Endothelial cell of umbilical vein (primary cell): ENCODE measurements around the gene KDM4B. TPM values are rescaled to one million over a fixed set of nuclear protein-coding genes. Genes with fewer than 3 reads are reported as not detected.

Experiments
- BruUV-seq: library from RNA; stranded (reverse); fragments of 400-500 nt; replicated peaks from 2 replicates; lab custom pipeline; 2021; lab: Mats Ljungman, UMichigan
- CTCF ChIA-PET: fragments of 300-600, 350-600 bp; sonication (Branson Sonifier 250); formaldehyde crosslinking; loops from one replicate; lab custom pipeline; 2021; ENCODE audit warnings: antibody characterized with exemption, inconsistent platforms; lab: Charles Lee
- POLR2A ChIA-PET: fragments of 300-600, 350-600 bp; sonication (Branson Sonifier 250); formaldehyde crosslinking; loops from one replicate; lab custom pipeline; 2021; ENCODE audit warnings: antibody characterized with exemption, inconsistent platforms; lab: Charles Lee
- DNase-seq: peaks from one replicate; pipeline ENCODE4 v3.0.0-alpha.2; 2011; ENCODE audit warnings: low read depth, low spot score
- FAIRE-seq: peaks from 2 replicates; lab custom pipeline; 2011; peaks lifted over from hg19 to GRCh38; lab: Jason Lieb, UNC
- H2AFZ ChIP-seq: 2 replicates; pipeline ENCODE4 v1.6.0; 2012; ENCODE audit warnings: low read depth, low read length, control low read depth, inconsistent platforms
- H3K27ac ChIP-seq: 2 replicates; pipeline ENCODE4 v1.5.1; 2011; ENCODE audit warnings: low read depth, mild to moderate bottlenecking, control low read depth, low read length, moderate library complexity; ENCODE audit not compliant: insufficient read depth
- H3K27me3 ChIP-seq, 2 experiments: 2 replicates each; pipeline versions ENCODE4 v1.6.0 to v1.6.1; 2011; ENCODE audit warnings: low read length in 2 of 2, mixed read lengths in 1 of 2; ENCODE audit not compliant: control insufficient read depth in 2 of 2, insufficient read depth in 2 of 2
- H3K36me3 ChIP-seq, 2 experiments: 2 replicates in 1 of 2; 3 replicates in 1 of 2; pipeline ENCODE4 v1.5.1; 2011; ENCODE audit warnings: low read length in 2 of 2, mild to moderate bottlenecking in 1 of 2, moderate library complexity in 1 of 2; ENCODE audit not compliant: control insufficient read depth in 2 of 2, insufficient read depth in 2 of 2; ENCODE audit errors: extremely low read depth in 1 of 2
- H3K4me1 ChIP-seq: 3 replicates; pipeline ENCODE4 v1.5.1; 2011; ENCODE audit warnings: mild to moderate bottlenecking, low read length; ENCODE audit not compliant: control insufficient read depth, insufficient read depth; ENCODE audit errors: extremely low read depth
- H3K4me2 ChIP-seq: 2 replicates; pipeline ENCODE4 v1.6.1; 2011; ENCODE audit warnings: low read length, control low read depth, mixed read lengths; ENCODE audit not compliant: insufficient read depth
- H3K4me3 ChIP-seq, 3 experiments: fragments of 200-600 bp in 1 of 3; sonication (generic), shearing (Covaris generic) in 1 of 3; replicated peaks in 1 of 3; 2 replicates each; pipeline ENCODE4 v1.5.1; 2011 to 2016; ENCODE audit warnings: control low read depth in 3 of 3, low read length in 3 of 3, mild to moderate bottlenecking in 2 of 3, inconsistent platforms in 1 of 3, low read depth in 1 of 3, moderate library complexity in 1 of 3; ENCODE audit not compliant: insufficient read depth in 1 of 3
- H3K79me2 ChIP-seq: 2 replicates; pipeline ENCODE4 v1.6.0; 2012; ENCODE audit warnings: low read length, inconsistent platforms; ENCODE audit not compliant: control insufficient read depth, insufficient read depth
- H3K9ac ChIP-seq: replicated peaks from 2 replicates; pipeline ENCODE3; 2011; ENCODE audit warnings: low read length, control low read depth; ENCODE audit not compliant: insufficient read depth; ENCODE audit errors: extremely low read depth
- H3K9me1 ChIP-seq: replicated peaks from 3 replicates; pipeline ENCODE4 v1.6.0; 2011; ENCODE audit warnings: mild to moderate bottlenecking, low read length; ENCODE audit not compliant: control insufficient read depth, insufficient read depth; ENCODE audit errors: extremely low read depth
- H3K9me3 ChIP-seq: replicated peaks from 2 replicates; pipeline ENCODE4 v1.5.1; 2012; ENCODE audit warnings: low read length, inconsistent platforms; ENCODE audit not compliant: control insufficient read depth, insufficient read depth
- H4K20me1 ChIP-seq: replicated peaks from 2 replicates; pipeline ENCODE3; 2011; ENCODE audit warnings: mild to moderate bottlenecking, low read length; ENCODE audit not compliant: control insufficient read depth, insufficient read depth; ENCODE audit errors: extremely low read depth
- EZH2 ChIP-seq: IDR thresholded peaks from 2 replicates; pipeline ENCODE4 v1.6.1; 2012; ENCODE audit warnings: borderline replicate concordance, low read depth, mild to moderate bottlenecking, moderate library complexity, low read length, inconsistent platforms; ENCODE audit not compliant: severe bottlenecking
- FOS ChIP-seq: IDR thresholded peaks from 2 replicates; pipeline ENCODE4 v1.6.1; 2011; ENCODE audit warnings: mild to moderate bottlenecking, low read length, moderate library complexity, borderline replicate concordance; ENCODE audit not compliant: insufficient read depth
- GATA2 ChIP-seq: IDR thresholded peaks from 2 replicates; pipeline ENCODE4 v1.7.0; 2011; ENCODE audit warnings: low read depth, mild to moderate bottlenecking, moderate library complexity, mixed read lengths, low read length; ENCODE audit not compliant: insufficient read length, insufficient read depth
- JUN ChIP-seq: IDR thresholded peaks from 2 replicates; pipeline ENCODE4 v1.6.1; 2011; ENCODE audit warnings: borderline replicate concordance, low read depth; ENCODE audit not compliant: insufficient read length, insufficient read depth
- MYC ChIP-seq: IDR thresholded peaks from one replicate; pipeline ENCODE4 v1.6.1; 2011; ENCODE audit warnings: mild to moderate bottlenecking, low read depth, low read length
- POLR2A ChIP-seq: IDR thresholded peaks from 2 replicates; pipeline ENCODE4 v1.6.1; 2012; ENCODE audit warnings: low read depth, mild to moderate bottlenecking, control low read depth, low read length
- POLR2AphosphoS5 ChIP-seq: IDR thresholded peaks from 2 replicates; pipeline ENCODE4 v1.6.1; 2012; ENCODE audit warnings: low read depth, mild to moderate bottlenecking, control low read depth, low read length, moderate library complexity; ENCODE audit not compliant: insufficient read depth
- dilution Hi-C: fragments of 300-500 bp; cut with MboI; formaldehyde crosslinking; loops from one replicate; pipeline ENCODE4 v1.15.0; 2019; ENCODE audit warnings: low sequenced_read_pairs; ENCODE audit not compliant: extremely low pct_ligation_motif_present
- intact Hi-C: fragments of 100-400 bp; cut with micrococcal nuclease; formaldehyde crosslinking; loops from one replicate; pipeline ENCODE4 v1.10.0; 2022
- polyA plus RNA-seq, 4 experiments: library from polyadenylated mRNA; depleted of rRNA in 3 of 4; stranded (reverse) in 3 of 4; unstranded in 1 of 4; fragments of >200 nt; gene quantifications; 2 replicates each; pipeline versions ENCODE4 v1.2.1 to v1.2.3, GENCODE V29; 2011 to 2012; ENCODE audit warnings: missing spikeins in 1 of 4
- total RNA-seq: library from RNA; stranded (reverse); gene quantifications from 2 replicates; pipeline ENCODE4 v1.2.3, GENCODE V29; 2021
- TF ChIP-seq, protein P1 (sequence below): IDR thresholded peaks from 2 replicates; pipeline ENCODE4 v1.6.1; 2011; ENCODE audit not compliant: insufficient read depth, insufficient read length
- TF ChIP-seq, protein P2 (sequence below), 2 donors: IDR thresholded peaks; 1 replicate in 1 of 2; 2 replicates in 1 of 2; pipeline ENCODE4 v1.5.1; 2011; ENCODE audit warnings: low read length in 2 of 2, mild to moderate bottlenecking in 2 of 2, moderate library complexity in 2 of 2, control low read depth in 1 of 2, inconsistent platforms in 1 of 2, low read depth in 1 of 2; ENCODE audit not compliant: insufficient read depth in 1 of 2; ENCODE audit errors: extremely low read depth in 1 of 2

The KDM4B gene
- total and polyA plus RNA-seq, 2 donors (not counting 3 experiments of a cell fraction or from before 2014, with no cell fraction given) = 12.4 to 37.2 TPM

GRCh38 chr19:5110546-5110945 is 141.6 kb downstream of the KDM4B start:
- Histone ChIP-seq H3K27ac (no peak overlapping the region), H2AFZ (no peak overlapping the region), H3K4me1 (no peaks in the 10 kb centered on the region), H3K27me3 (no peaks in the 10 kb centered on the region), H3K4me2 (no peak overlapping the region), H3K4me3 (no peak overlapping the region), H3K9me3 (no peaks in the 10 kb centered on the region), H3K36me3 (peaks cover 3 to 4% of the 10 kb centered on the region in 2 experiments), H3K9ac (no peak overlapping the region), H3K9me1 (no peaks in the 10 kb centered on the region), H3K79me2 (no peaks in the 10 kb centered on the region), H4K20me1 (no peaks in the 10 kb centered on the region)
- BruUV-seq = no TSS peak
- ChIA-PET CTCF (no interaction called here), POLR2A (no interaction called here)
- intact Hi-C loops (no loop called here), dilution Hi-C loops (no loop called here)
- FAIRE-seq (no peak), DNase-seq (no peak)
- TF ChIP-seq MYC (no peak), POLR2AphosphoS5 (no peak), EZH2 (no peak), FOS (no peak), POLR2A (no peak), JUN (no peak), GATA2 (no peak)
- TF ChIP-seq, protein P1, sequence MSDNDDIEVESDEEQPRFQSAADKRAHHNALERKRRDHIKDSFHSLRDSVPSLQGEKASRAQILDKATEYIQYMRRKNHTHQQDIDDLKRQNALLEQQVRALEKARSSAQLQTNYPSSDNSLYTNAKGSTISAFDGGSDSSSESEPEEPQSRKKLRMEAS = no peak
- TF ChIP-seq, protein P2, sequence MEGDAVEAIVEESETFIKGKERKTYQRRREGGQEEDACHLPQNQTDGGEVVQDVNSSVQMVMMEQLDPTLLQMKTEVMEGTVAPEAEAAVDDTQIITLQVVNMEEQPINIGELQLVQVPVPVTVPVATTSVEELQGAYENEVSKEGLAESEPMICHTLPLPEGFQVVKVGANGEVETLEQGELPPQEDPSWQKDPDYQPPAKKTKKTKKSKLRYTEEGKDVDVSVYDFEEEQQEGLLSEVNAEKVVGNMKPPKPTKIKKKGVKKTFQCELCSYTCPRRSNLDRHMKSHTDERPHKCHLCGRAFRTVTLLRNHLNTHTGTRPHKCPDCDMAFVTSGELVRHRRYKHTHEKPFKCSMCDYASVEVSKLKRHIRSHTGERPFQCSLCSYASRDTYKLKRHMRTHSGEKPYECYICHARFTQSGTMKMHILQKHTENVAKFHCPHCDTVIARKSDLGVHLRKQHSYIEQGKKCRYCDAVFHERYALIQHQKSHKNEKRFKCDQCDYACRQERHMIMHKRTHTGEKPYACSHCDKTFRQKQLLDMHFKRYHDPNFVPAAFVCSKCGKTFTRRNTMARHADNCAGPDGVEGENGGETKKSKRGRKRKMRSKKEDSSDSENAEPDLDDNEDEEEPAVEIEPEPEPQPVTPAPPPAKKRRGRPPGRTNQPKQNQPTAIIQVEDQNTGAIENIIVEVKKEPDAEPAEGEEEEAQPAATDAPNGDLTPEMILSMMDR (IDR thresholded peaks at IDR 0.05; ENCODE audit: extremely low read depth in 1 of 2, insufficient read depth in 1 of 2, low read depth in 1 of 2, low read length in 2 of 2) = no peak
